Osteoblast (primary cell): ENCODE measurements around the gene CSRP2. TPM values are rescaled to one million over a fixed set of nuclear protein-coding genes. Genes with fewer than 3 reads are reported as not detected.

Experiments used
- DNase-seq: peaks from one replicate; pipeline ENCODE4 v3.0.0; 2011; ENCODE audit warnings: low spot score, mixed read lengths; ENCODE audit not compliant: insufficient read length; ENCODE audit errors: missing footprints
- H2AFZ ChIP-seq: 2 replicates; pipeline ENCODE4 v1.6.0; 2011; ENCODE audit warnings: mild to moderate bottlenecking, low read length
- H3K27ac ChIP-seq: 2 replicates; pipeline ENCODE4 v1.5.1; 2011; ENCODE audit warnings: mild to moderate bottlenecking, low read depth, low read length, moderate library complexity
- H3K27me3 ChIP-seq: 2 replicates; pipeline ENCODE4 v1.6.0; 2012; ENCODE audit warnings: mild to moderate bottlenecking, control low read depth, inconsistent platforms, low read length, moderate library complexity; ENCODE audit not compliant: insufficient read depth
- H3K36me3 ChIP-seq: 2 replicates; pipeline ENCODE4 v1.5.1; 2011; ENCODE audit warnings: mild to moderate bottlenecking, low read length, control low read depth, moderate library complexity; ENCODE audit not compliant: insufficient read depth
- H3K4me1 ChIP-seq: 2 replicates; pipeline ENCODE4 v1.5.1; 2011; ENCODE audit warnings: mild to moderate bottlenecking, low read length, control low read depth, moderate library complexity; ENCODE audit not compliant: insufficient read depth
- H3K4me2 ChIP-seq: 2 replicates; pipeline ENCODE4 v1.6.0; 2011; ENCODE audit warnings: mild to moderate bottlenecking, low read length; ENCODE audit not compliant: insufficient read depth
- H3K4me3 ChIP-seq: fragments of 200-600 bp; sonication (generic); 3 replicates; pipeline ENCODE4 v1.5.1; 2012; ENCODE audit warnings: mild to moderate bottlenecking, low read length, inconsistent platforms; ENCODE audit not compliant: insufficient read depth
- H3K79me2 ChIP-seq: 2 replicates; pipeline ENCODE4 v1.6.0; 2012; ENCODE audit warnings: mild to moderate bottlenecking, low read length, control low read depth, inconsistent platforms; ENCODE audit not compliant: insufficient read depth
- H3K9me3 ChIP-seq: 2 replicates; pipeline ENCODE4 v1.5.1; 2011; ENCODE audit warnings: low read depth, low read length, control low read depth
- H4K20me1 ChIP-seq: 2 replicates; pipeline ENCODE4 v1.6.0; 2012; ENCODE audit warnings: mild to moderate bottlenecking, low read length, control low read depth; ENCODE audit not compliant: insufficient read depth
- CTCF ChIP-seq: IDR thresholded peaks from 2 replicates; pipeline ENCODE4 v1.5.1; 2011; ENCODE audit warnings: mild to moderate bottlenecking, low read depth, low read length, moderate library complexity; ENCODE audit errors: extremely low read depth
- total RNA-seq: library from RNA; depleted of rRNA; stranded (reverse); fragments of >200 nt; gene quantifications from 2 replicates; pipeline ENCODE4 v1.2.3, GENCODE V29; 2012

The CSRP2 gene
- total RNA-seq, 1 donor, result 13.4 TPM

- Histone ChIP-seq H2AFZ (no peak overlapping the region), H3K4me3 (no peak overlapping the region), H3K4me1 (no peaks in the 10 kb centered on the region), H4K20me1 (no peaks in the 10 kb centered on the region), H3K27me3 (peaks cover 8% of the 10 kb centered on the region), H3K27ac (no peak overlapping the region), H3K79me2 (no peaks in the 10 kb centered on the region), H3K4me2 (no peak overlapping the region), H3K36me3 (no peaks in the 10 kb centered on the region), H3K9me3 (no peaks in the 10 kb centered on the region)
- no peak for TF ChIP-seq CTCF
- no peak for DNase-seq
These were observed 17.0 kb upstream of the CSRP2 start for GRCh38 chr12:76895796-76896195.

- Histone ChIP-seq H3K4me1 (no peaks in the 10 kb centered on the region), H3K27me3 (peaks cover 13% of the 10 kb centered on the region), H3K79me2 (no peaks in the 10 kb centered on the region), H3K4me3 (no peak overlapping the region), H3K27ac (no peak overlapping the region), H3K9me3 (no peaks in the 10 kb centered on the region), H3K36me3 (no peaks in the 10 kb centered on the region), H3K4me2 (no peak overlapping the region), H4K20me1 (no peaks in the 10 kb centered on the region), H2AFZ (no peak overlapping the region)
- DNase-seq, result no peak
- no peak for TF ChIP-seq CTCF
These were observed 12.8 kb upstream of the CSRP2 start for GRCh38 chr12:76891609-76892008.

- TF ChIP-seq CTCF, result no peak
- no peaks in the 10 kb centered on the region for H3K4me1 ChIP-seq
- no peaks in the 10 kb centered on the region for H3K36me3 ChIP-seq
- H3K27ac ChIP-seq, result no peak overlapping the region
- H3K4me3 ChIP-seq, result no peak overlapping the region
- H3K79me2 ChIP-seq, result no peaks in the 10 kb centered on the region
- H3K4me2 ChIP-seq, result no peak overlapping the region
- H4K20me1 ChIP-seq, result no peaks in the 10 kb centered on the region
- H3K27me3 ChIP-seq, result peaks cover 15% of the 10 kb centered on the region
- H3K9me3 ChIP-seq, result no peaks in the 10 kb centered on the region
- DNase-seq, result no peak
- no peak overlapping the region for H2AFZ ChIP-seq
These were observed 11.6 kb upstream of the CSRP2 start for GRCh38 chr12:76890151-76891143.

GRCh38 chr12:76888775-76889174 is 10.0 kb upstream of the CSRP2 start:
- Histone ChIP-seq H3K27ac (no peak overlapping the region), H2AFZ (no peak overlapping the region), H3K36me3 (no peaks in the 10 kb centered on the region), H3K79me2 (no peaks in the 10 kb centered on the region), H3K9me3 (no peaks in the 10 kb centered on the region), H3K4me3 (no peak overlapping the region), H4K20me1 (no peaks in the 10 kb centered on the region), H3K4me1 (no peaks in the 10 kb centered on the region), H3K4me2 (no peak overlapping the region), H3K27me3 (peaks cover 15% of the 10 kb centered on the region)
- no peak for DNase-seq
- no peak for TF ChIP-seq CTCF
